H1 (cell line): ENCODE results near the gene IL1RAP. TPM values are rescaled to one million over a fixed set of nuclear protein-coding genes. Genes with fewer than 3 reads are reported as not detected.

Experiments
- CTCF ChIA-PET: fragments of 300-600 bp; sonication (Branson Sonifier 250); formaldehyde crosslinking; loops from one replicate; lab custom pipeline; 2021; ENCODE audit not compliant: partially characterized antibody; lab: Charles Lee
- POLR2A ChIA-PET: fragments of 300-600 bp; sonication (Branson Sonifier 250); formaldehyde crosslinking; loops from one replicate; lab custom pipeline; 2021; ENCODE audit warnings: inconsistent platforms; ENCODE audit not compliant: partially characterized antibody; lab: Charles Lee
- DNase-seq, 2 experiments: peaks; one replicate each; pipeline versions ENCODE4 v3.0.0 to v3.0.0-alpha.2; 2010 to 2022; ENCODE audit warnings: low spot score in 2 of 2, low read depth in 1 of 2, mixed read lengths in 1 of 2
- FAIRE-seq: peaks from 2 replicates; lab custom pipeline; 2011; peaks lifted over from hg19 to GRCh38; lab: Jason Lieb, UNC
- H2AFZ ChIP-seq: 2 replicates; pipeline ENCODE4 v1.8.1; 2012; ENCODE audit warnings: low read length, inconsistent platforms
- H2AK5ac ChIP-seq: 2 replicates; pipeline ENCODE4 v1.6.1; 2013; ENCODE audit warnings: low read depth, low read length
- H2BK120ac ChIP-seq: replicated peaks from 2 replicates; pipeline ENCODE3; 2013; ENCODE audit warnings: low read depth, low read length, inconsistent platforms
- H2BK12ac ChIP-seq: 2 replicates; pipeline ENCODE4 v1.6.1; 2013; ENCODE audit warnings: low read depth, low read length
- H2BK15ac ChIP-seq: 2 replicates; pipeline ENCODE4 v1.6.1; 2013; ENCODE audit warnings: low read length
- H2BK20ac ChIP-seq: 2 replicates; pipeline ENCODE4 v1.6.1; 2013; ENCODE audit warnings: low read length
- H2BK5ac ChIP-seq: 2 replicates; pipeline ENCODE4 v1.6.1; 2013; ENCODE audit warnings: low read depth, low read length
- H3K14ac ChIP-seq: 2 replicates; pipeline ENCODE4 v1.6.1; 2013; ENCODE audit warnings: inconsistent platforms; ENCODE audit not compliant: insufficient read length
- H3K18ac ChIP-seq: 2 replicates; pipeline ENCODE4 v1.6.1; 2013; ENCODE audit warnings: low read length; ENCODE audit errors: extremely low read depth
- H3K23ac ChIP-seq: 2 replicates; pipeline ENCODE4 v1.6.1; 2013; ENCODE audit warnings: inconsistent platforms; ENCODE audit not compliant: insufficient read length
- H3K23me2 ChIP-seq: 2 replicates; pipeline ENCODE4 v1.6.1; 2013; ENCODE audit warnings: low read depth, low read length
- H3K27ac ChIP-seq: 2 replicates; pipeline ENCODE4 v1.6.1; 2011; ENCODE audit warnings: low read depth, low read length, inconsistent platforms
- H3K27me3 ChIP-seq, 4 experiments: replicated peaks in 1 of 4; 1 replicate in 1 of 4; 2 replicates in 3 of 4; pipeline versions ENCODE4 v1.6.1 to v1.8.1; 2011 to 2013; ENCODE audit warnings: low read length in 3 of 4, mild to moderate bottlenecking in 3 of 4, inconsistent platforms in 2 of 4, mixed read lengths in 2 of 4, moderate library complexity in 1 of 4; ENCODE audit not compliant: control insufficient read depth in 3 of 4, insufficient read depth in 3 of 4; ENCODE audit errors: extremely low read depth in 1 of 4
- H3K36me3 ChIP-seq, 4 experiments: 2 replicates each; pipeline versions ENCODE4 v1.6.1 to v1.8.1; 2011 to 2013; ENCODE audit warnings: mild to moderate bottlenecking in 4 of 4, low read length in 3 of 4, moderate library complexity in 2 of 4, control low read depth in 1 of 4, inconsistent platforms in 1 of 4; ENCODE audit not compliant: insufficient read depth in 4 of 4, control insufficient read depth in 2 of 4
- H3K4ac ChIP-seq: replicated peaks from 2 replicates; pipeline ENCODE3; 2013; ENCODE audit warnings: low read length, low read depth, mixed read lengths, inconsistent platforms; ENCODE audit not compliant: insufficient read length
- H3K4me1 ChIP-seq, 4 experiments: replicated peaks in 1 of 4; 1 replicate in 1 of 4; 2 replicates in 3 of 4; pipeline versions ENCODE4 v1.6.1 to v1.8.1; 2011 to 2013; ENCODE audit warnings: low read length in 3 of 4, inconsistent platforms in 2 of 4, mixed read lengths in 1 of 4; ENCODE audit not compliant: insufficient read depth in 4 of 4, control insufficient read depth in 3 of 4
- H3K4me2 ChIP-seq, 2 experiments: 2 replicates each; pipeline versions ENCODE4 v1.6.1 to v1.8.1; 2011 to 2013; ENCODE audit warnings: low read depth in 2 of 2, low read length in 2 of 2, control low read depth in 1 of 2, inconsistent platforms in 1 of 2, mild to moderate bottlenecking in 1 of 2; ENCODE audit not compliant: insufficient read depth in 1 of 2
- H3K4me3 ChIP-seq, 4 experiments: fragments of 200-600, 300-600 bp in 1 of 4; sonication (generic), shearing (Covaris generic), sonication (Bioruptor Twin) in 1 of 4; 2 replicates each; pipeline versions ENCODE4 v1.5.1 to v1.8.1; 2011 to 2016; ENCODE audit warnings: low read length in 4 of 4, low read depth in 3 of 4, control low read depth in 2 of 4, inconsistent platforms in 2 of 4, mild to moderate bottlenecking in 2 of 4, mixed read lengths in 1 of 4, moderate library complexity in 1 of 4; ENCODE audit not compliant: insufficient read depth in 2 of 4; ENCODE audit errors: extremely low read depth in 1 of 4
- H3K56ac ChIP-seq: replicated peaks from 2 replicates; pipeline ENCODE3; 2013; ENCODE audit warnings: low read depth, mild to moderate bottlenecking, mixed read lengths, low read length, inconsistent platforms; ENCODE audit not compliant: insufficient read length
- H3K79me1 ChIP-seq: 2 replicates; pipeline ENCODE4 v1.6.1; 2013; ENCODE audit warnings: low read depth, low read length, control low read depth
- H3K79me2 ChIP-seq, 2 experiments: 2 replicates each; pipeline versions ENCODE4 v1.6.1 to v1.8.1; 2012 to 2013; ENCODE audit warnings: low read length in 2 of 2, mild to moderate bottlenecking in 2 of 2, inconsistent platforms in 1 of 2; ENCODE audit not compliant: insufficient read depth in 2 of 2, control insufficient read depth in 1 of 2
- H3K9ac ChIP-seq, 4 experiments: replicated peaks in 1 of 4; 1 replicate in 1 of 4; 2 replicates in 3 of 4; pipeline versions ENCODE4 v1.6.1 to v1.8.1; 2011 to 2013; ENCODE audit warnings: low read depth in 3 of 4, low read length in 3 of 4, control low read depth in 2 of 4, mild to moderate bottlenecking in 2 of 4, moderate library complexity in 2 of 4, inconsistent platforms in 1 of 4; ENCODE audit errors: extremely low read depth in 1 of 4
- H3K9me3 ChIP-seq, 2 experiments: 2 replicates each; pipeline versions ENCODE4 v1.6.1 to v1.8.1; 2012 to 2013; ENCODE audit warnings: mild to moderate bottlenecking in 2 of 2, moderate library complexity in 2 of 2, control low read depth in 1 of 2, inconsistent platforms in 1 of 2, low read depth in 1 of 2, low read length in 1 of 2, mixed read lengths in 1 of 2; ENCODE audit not compliant: insufficient read depth in 2 of 2
- H4K20me1 ChIP-seq, 2 experiments: replicated peaks in 1 of 2; 2 replicates each; pipeline versions ENCODE3 to v1.8.1; 2011 to 2013; ENCODE audit warnings: inconsistent platforms in 2 of 2, low read length in 2 of 2, mild to moderate bottlenecking in 1 of 2; ENCODE audit not compliant: insufficient read depth in 2 of 2, control insufficient read depth in 1 of 2
- H4K5ac ChIP-seq: 2 replicates; pipeline ENCODE4 v1.6.1; 2013; ENCODE audit warnings: low read length, low read depth, mixed read lengths, inconsistent platforms; ENCODE audit not compliant: insufficient read length
- H4K8ac ChIP-seq: 2 replicates; pipeline ENCODE4 v1.8.0; 2013; ENCODE audit warnings: mild to moderate bottlenecking, moderate library complexity, low read length, inconsistent platforms; ENCODE audit not compliant: insufficient read depth; ENCODE audit errors: extremely low read depth
- H4K91ac ChIP-seq: replicated peaks from 2 replicates; pipeline ENCODE3; 2013; ENCODE audit warnings: low read length, mixed read lengths, inconsistent platforms; ENCODE audit not compliant: insufficient read length
- BCL11A ChIP-seq, 2 experiments: IDR thresholded peaks; one replicate each; pipeline ENCODE4 v1.6.1; 2011; ENCODE audit warnings: low read depth in 2 of 2, low read length in 2 of 2, mild to moderate bottlenecking in 2 of 2
- CBX8 ChIP-seq: fragments of 300-800, 300-1000 bp; sonication (generic); IDR thresholded peaks from 2 replicates; pipeline ENCODE4 v1.7.1; 2016; ENCODE audit warnings: low read depth, low read length, borderline replicate concordance
- KDM1A ChIP-seq: fragments of 200-600, 300-600 bp; sonication (generic); IDR thresholded peaks from 2 replicates; pipeline ENCODE4 v1.7.1; 2016; ENCODE audit warnings: mild to moderate bottlenecking, low read length, borderline replicate concordance
- PHF8 ChIP-seq: fragments of 200-600 bp; sonication (generic); conservative IDR thresholded peaks from 2 replicates; pipeline ENCODE4 v1.7.1; 2012; ENCODE audit warnings: low read depth, mild to moderate bottlenecking, inconsistent platforms, low read length, moderate library complexity
- POLR2A ChIP-seq, 2 experiments: IDR thresholded peaks; 1 replicate in 1 of 2; 2 replicates in 1 of 2; pipeline ENCODE4 v1.6.1; 2011; ENCODE audit warnings: low read depth in 2 of 2, low read length in 2 of 2, mild to moderate bottlenecking in 2 of 2; ENCODE audit errors: control extremely low read depth in 1 of 2
- RFX5 ChIP-seq: IDR thresholded peaks from 2 replicates; pipeline ENCODE4 v1.6.1; 2011; ENCODE audit warnings: low read depth, low read length, improper control_type of control experiment, borderline replicate concordance
- RXRA ChIP-seq: IDR thresholded peaks from 2 replicates; pipeline ENCODE4 v1.6.1; 2011; ENCODE audit warnings: low read depth, mild to moderate bottlenecking, low read length, moderate library complexity; ENCODE audit not compliant: insufficient read depth
- SIN3A ChIP-seq, 2 experiments: IDR thresholded peaks in 1 of 2; conservative IDR thresholded peaks in 1 of 2; 2 replicates each; pipeline ENCODE4 v1.6.1; 2011 to 2012; ENCODE audit warnings: low read length in 2 of 2, improper control_type of control experiment in 1 of 2, low read depth in 1 of 2, mild to moderate bottlenecking in 1 of 2
- SRF ChIP-seq: IDR thresholded peaks from 2 replicates; pipeline ENCODE4 v1.6.1; 2011; ENCODE audit warnings: mild to moderate bottlenecking, low read depth, low read length, moderate library complexity
- SUZ12 ChIP-seq: fragments of 200-600 bp; sonication (generic); IDR thresholded peaks from 2 replicates; pipeline ENCODE4 v1.6.1; 2012; ENCODE audit warnings: mild to moderate bottlenecking, inconsistent platforms, low read length, moderate library complexity, mixed read lengths
- ZNF274 ChIP-seq: IDR thresholded peaks from 2 replicates; pipeline ENCODE4 v1.7.0; 2012; ENCODE audit warnings: low read length, borderline replicate concordance; ENCODE audit errors: extremely low read depth
- WGBS, 2 experiments: shearing (Covaris generic) in 1 of 2; methylation state at CpG; one replicate each; pipeline versions ENCODE4 v1.1.6 to v1.1.7; 2013 to 2015; ENCODE audit warnings: low lambda C conversion rate in 2 of 2, mixed read lengths in 2 of 2, inconsistent platforms in 1 of 2, low coverage in 1 of 2, missing lambda C conversion rate in 1 of 2; ENCODE audit not compliant: insufficient replicate concordance in 2 of 2, insufficient coverage in 1 of 2, insufficient read length in 1 of 2; ENCODE audit errors: extremely low coverage in 1 of 2, missing lambda C conversion rate in 1 of 2; 5-methylcytosine and 5-hydroxymethylcytosine counted together
- polyA plus RNA-seq, 7 experiments: library from polyadenylated mRNA; depleted of rRNA in 3 of 7; stranded (reverse) in 5 of 7; unstranded in 2 of 7; fragments of >200 nt in 5 of 7; fragments of 200-250 nt in 2 of 7; gene quantifications; 1 replicate in 5 of 7; 2 replicates in 1 of 7; 4 replicates in 1 of 7; pipeline versions ENCODE4 v1.2.1 to v1.2.3, GENCODE V29; 2011 to 2013; ENCODE audit warnings: missing spikeins in 2 of 7, mixed read lengths in 2 of 7
- total RNA-seq: library from RNA; stranded (reverse); fragmentation: NEBNext Ultra II Directional; extraction: Animal tissue kit (Norgen Biotek cat#: 25700); gene quantifications from 2 replicates; pipeline ENCODE4 v1.2.1, GENCODE V29; 2021
- TF ChIP-seq, protein P1 (sequence below), 3 experiments: IDR thresholded peaks; 1 replicate in 2 of 3; 2 replicates in 1 of 3; pipeline versions ENCODE4 v1.5.1 to v1.6.1; 2011; ENCODE audit warnings: low read length in 3 of 3, mild to moderate bottlenecking in 3 of 3, inconsistent platforms in 2 of 3, low read depth in 1 of 3, moderate library complexity in 1 of 3; ENCODE audit not compliant: insufficient read depth in 1 of 3; ENCODE audit errors: control extremely low read depth in 1 of 3

Gene IL1RAP
- total and polyA plus RNA-seq, 2 of the 8 experiments (the other 6 are each of a cell fraction or from before 2014, with no cell fraction given), result 2.4 to 3.9 TPM

DNA sequence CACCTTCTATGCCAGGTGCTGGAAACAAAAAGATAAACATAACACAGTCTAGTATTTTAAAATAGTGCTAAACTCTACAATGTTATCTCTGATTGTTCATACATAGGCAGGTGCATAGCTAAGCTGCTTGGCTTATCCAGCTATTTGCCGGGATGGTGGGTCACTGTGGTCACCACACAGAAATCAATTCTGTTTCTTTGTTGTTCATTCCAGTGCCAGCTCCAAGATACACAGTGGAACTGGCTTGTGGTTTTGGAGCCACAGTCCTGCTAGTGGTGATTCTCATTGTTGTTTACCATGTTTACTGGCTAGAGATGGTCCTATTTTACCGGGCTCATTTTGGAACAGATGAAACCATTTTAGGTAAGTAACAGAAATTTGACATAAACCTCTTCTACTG is 130.2 kb downstream of the IL1RAP start:
- no peaks in the 10 kb centered on the region for H3K23me2 ChIP-seq
- 94% methylated on average over 2 of the region's 2 CpGs; no CpG with 5 or more reads in 1 of the 2 experiments for WGBS, 2 experiments
- H4K20me1 ChIP-seq, result no peaks in the 10 kb centered on the region
- no peak overlapping the region for H3K14ac ChIP-seq
- no peaks in the 10 kb centered on the region for H3K36me3 ChIP-seq
- H2AFZ ChIP-seq, result no peak overlapping the region
- H3K9me3 ChIP-seq, result no peaks in the 10 kb centered on the region
- no peaks in the 10 kb centered on the region for H3K79me1 ChIP-seq
- H3K4ac ChIP-seq, result no peak overlapping the region
- no peak overlapping the region for H2AK5ac ChIP-seq
- H3K4me2 ChIP-seq, result no peak overlapping the region; a peak in 1 of 4 replicates
- no peak for DNase-seq
- H2BK20ac ChIP-seq, result no peak overlapping the region
- H3K27me3 ChIP-seq, result no peaks in the 10 kb centered on the region
- no peak overlapping the region for H3K18ac ChIP-seq
- H3K79me2 ChIP-seq, result no peaks in the 10 kb centered on the region
- H3K4me1 ChIP-seq, result peaks cover 2 to 9% (median 3%) of the 10 kb centered on the region in 4 experiments; a peak in 3 of 7 replicates
- CTCF ChIA-PET, result no interaction called here
- H4K91ac ChIP-seq, result no peak overlapping the region
- H2BK15ac ChIP-seq, result no peak overlapping the region
- H3K23ac ChIP-seq, result no peak overlapping the region
- H4K5ac ChIP-seq, result no peak overlapping the region
- no peak for FAIRE-seq
- H3K27ac ChIP-seq, result no peak overlapping the region
- no peak overlapping the region for H3K9ac ChIP-seq
- no peak overlapping the region for H3K56ac ChIP-seq
- POLR2A ChIA-PET, result no interaction called here
- H3K4me3 ChIP-seq, result no peak overlapping the region
- no peak overlapping the region; the same call in 1 of the 2 replicates for H2BK5ac ChIP-seq
- no peak overlapping the region for H4K8ac ChIP-seq
- H2BK120ac ChIP-seq, result no peak overlapping the region
- no peak overlapping the region for H2BK12ac ChIP-seq
- TF ChIP-seq SRF, result no peak
- TF ChIP-seq POLR2A (IDR thresholded peaks at IDR 0.05; ENCODE audit: control extremely low read depth in 1 of 2, low read depth in 2 of 2, low read length in 2 of 2), result no peak
- no peak for TF ChIP-seq CBX8
- TF ChIP-seq KDM1A, result no peak
- TF ChIP-seq SIN3A (conservative IDR thresholded peaks at IDR 0.05 in 1 of 2, IDR thresholded peaks at IDR 0.05 in 1 of 2; ENCODE audit: low read depth in 1 of 2, low read length in 2 of 2), result no peak
- TF ChIP-seq RXRA, result no peak
- TF ChIP-seq, protein P1, sequence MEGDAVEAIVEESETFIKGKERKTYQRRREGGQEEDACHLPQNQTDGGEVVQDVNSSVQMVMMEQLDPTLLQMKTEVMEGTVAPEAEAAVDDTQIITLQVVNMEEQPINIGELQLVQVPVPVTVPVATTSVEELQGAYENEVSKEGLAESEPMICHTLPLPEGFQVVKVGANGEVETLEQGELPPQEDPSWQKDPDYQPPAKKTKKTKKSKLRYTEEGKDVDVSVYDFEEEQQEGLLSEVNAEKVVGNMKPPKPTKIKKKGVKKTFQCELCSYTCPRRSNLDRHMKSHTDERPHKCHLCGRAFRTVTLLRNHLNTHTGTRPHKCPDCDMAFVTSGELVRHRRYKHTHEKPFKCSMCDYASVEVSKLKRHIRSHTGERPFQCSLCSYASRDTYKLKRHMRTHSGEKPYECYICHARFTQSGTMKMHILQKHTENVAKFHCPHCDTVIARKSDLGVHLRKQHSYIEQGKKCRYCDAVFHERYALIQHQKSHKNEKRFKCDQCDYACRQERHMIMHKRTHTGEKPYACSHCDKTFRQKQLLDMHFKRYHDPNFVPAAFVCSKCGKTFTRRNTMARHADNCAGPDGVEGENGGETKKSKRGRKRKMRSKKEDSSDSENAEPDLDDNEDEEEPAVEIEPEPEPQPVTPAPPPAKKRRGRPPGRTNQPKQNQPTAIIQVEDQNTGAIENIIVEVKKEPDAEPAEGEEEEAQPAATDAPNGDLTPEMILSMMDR (IDR thresholded peaks at IDR 0.05; ENCODE audit: control extremely low read depth in 1 of 3, insufficient read depth in 1 of 3, low read depth in 1 of 3, low read length in 3 of 3), result no peak
- no peak for TF ChIP-seq ZNF274
- TF ChIP-seq SUZ12, result no peak
- no peak for TF ChIP-seq PHF8
- TF ChIP-seq RFX5, result no peak
- TF ChIP-seq BCL11A (IDR thresholded peaks at IDR 0.05; ENCODE audit: low read depth in 2 of 2, low read length in 2 of 2), result no peak
